Panc1 (cell line): ENCODE data around the gene PTGES3.

ENCODE experiments used
- POLR2AphosphoS5 ChIP-seq: IDR thresholded peaks from 2 replicates; pipeline ENCODE4 v1.6.1; 2012; ENCODE audit warnings: mild to moderate bottlenecking, low read depth, low read length, moderate library complexity
- TF ChIP-seq, protein P1 (sequence below): fragments of 450-650 bp; IDR thresholded peaks from 2 replicates; pipeline ENCODE4 v1.5.1; 2017; ENCODE audit warnings: mild to moderate bottlenecking
- TF ChIP-seq, protein P2 (sequence below), 2 experiments: IDR thresholded peaks; 2 replicates each; pipeline ENCODE4 v1.6.1; 2011 to 2012; ENCODE audit warnings: low read depth in 2 of 2, control low read depth in 1 of 2, low read length in 1 of 2, mild to moderate bottlenecking in 1 of 2, moderate library complexity in 1 of 2; ENCODE audit not compliant: insufficient read depth in 1 of 2

DNA sequence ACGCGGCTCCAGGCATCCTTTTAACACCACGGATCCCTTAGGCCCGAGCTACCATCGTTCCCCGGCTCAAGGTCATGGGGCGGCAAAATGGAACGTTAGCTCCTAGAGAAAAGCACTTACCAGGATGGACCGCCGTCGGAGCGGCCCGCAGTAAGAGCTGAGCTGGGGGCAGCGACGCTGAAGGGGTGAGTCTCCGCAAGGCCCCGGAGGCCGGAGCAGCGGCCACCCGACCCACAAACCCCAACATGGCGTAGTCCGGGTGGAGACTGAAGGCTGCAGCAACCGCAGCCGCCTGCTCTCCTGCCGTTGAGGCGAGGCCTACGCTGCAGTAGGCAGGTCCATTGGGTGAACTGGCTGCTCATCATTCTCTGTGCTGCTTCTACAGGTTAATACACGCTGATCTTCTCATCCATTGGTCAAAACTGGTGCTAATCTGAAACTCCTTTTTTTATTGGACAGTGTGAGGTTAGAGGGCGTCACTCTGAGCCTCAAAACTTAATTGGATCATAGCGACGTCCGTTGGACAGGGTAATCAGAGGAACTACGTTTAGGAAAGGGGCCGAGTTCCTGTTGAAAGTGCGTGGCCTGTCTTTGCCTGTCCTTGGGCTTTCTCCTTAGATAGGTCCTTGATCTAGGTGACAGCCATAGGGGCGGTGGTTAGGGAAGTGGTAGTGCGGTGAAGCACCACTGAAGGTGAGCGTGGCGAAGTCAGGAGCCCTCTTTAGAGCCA lies 42.2 kb downstream of the PTGES3 start, which contains the start of gene ATP5F1B:
- TF ChIP-seq, protein P1, sequence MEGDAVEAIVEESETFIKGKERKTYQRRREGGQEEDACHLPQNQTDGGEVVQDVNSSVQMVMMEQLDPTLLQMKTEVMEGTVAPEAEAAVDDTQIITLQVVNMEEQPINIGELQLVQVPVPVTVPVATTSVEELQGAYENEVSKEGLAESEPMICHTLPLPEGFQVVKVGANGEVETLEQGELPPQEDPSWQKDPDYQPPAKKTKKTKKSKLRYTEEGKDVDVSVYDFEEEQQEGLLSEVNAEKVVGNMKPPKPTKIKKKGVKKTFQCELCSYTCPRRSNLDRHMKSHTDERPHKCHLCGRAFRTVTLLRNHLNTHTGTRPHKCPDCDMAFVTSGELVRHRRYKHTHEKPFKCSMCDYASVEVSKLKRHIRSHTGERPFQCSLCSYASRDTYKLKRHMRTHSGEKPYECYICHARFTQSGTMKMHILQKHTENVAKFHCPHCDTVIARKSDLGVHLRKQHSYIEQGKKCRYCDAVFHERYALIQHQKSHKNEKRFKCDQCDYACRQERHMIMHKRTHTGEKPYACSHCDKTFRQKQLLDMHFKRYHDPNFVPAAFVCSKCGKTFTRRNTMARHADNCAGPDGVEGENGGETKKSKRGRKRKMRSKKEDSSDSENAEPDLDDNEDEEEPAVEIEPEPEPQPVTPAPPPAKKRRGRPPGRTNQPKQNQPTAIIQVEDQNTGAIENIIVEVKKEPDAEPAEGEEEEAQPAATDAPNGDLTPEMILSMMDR = no peak
- peak; percentile 99 for TF ChIP-seq POLR2AphosphoS5
- TF ChIP-seq, protein P2, sequence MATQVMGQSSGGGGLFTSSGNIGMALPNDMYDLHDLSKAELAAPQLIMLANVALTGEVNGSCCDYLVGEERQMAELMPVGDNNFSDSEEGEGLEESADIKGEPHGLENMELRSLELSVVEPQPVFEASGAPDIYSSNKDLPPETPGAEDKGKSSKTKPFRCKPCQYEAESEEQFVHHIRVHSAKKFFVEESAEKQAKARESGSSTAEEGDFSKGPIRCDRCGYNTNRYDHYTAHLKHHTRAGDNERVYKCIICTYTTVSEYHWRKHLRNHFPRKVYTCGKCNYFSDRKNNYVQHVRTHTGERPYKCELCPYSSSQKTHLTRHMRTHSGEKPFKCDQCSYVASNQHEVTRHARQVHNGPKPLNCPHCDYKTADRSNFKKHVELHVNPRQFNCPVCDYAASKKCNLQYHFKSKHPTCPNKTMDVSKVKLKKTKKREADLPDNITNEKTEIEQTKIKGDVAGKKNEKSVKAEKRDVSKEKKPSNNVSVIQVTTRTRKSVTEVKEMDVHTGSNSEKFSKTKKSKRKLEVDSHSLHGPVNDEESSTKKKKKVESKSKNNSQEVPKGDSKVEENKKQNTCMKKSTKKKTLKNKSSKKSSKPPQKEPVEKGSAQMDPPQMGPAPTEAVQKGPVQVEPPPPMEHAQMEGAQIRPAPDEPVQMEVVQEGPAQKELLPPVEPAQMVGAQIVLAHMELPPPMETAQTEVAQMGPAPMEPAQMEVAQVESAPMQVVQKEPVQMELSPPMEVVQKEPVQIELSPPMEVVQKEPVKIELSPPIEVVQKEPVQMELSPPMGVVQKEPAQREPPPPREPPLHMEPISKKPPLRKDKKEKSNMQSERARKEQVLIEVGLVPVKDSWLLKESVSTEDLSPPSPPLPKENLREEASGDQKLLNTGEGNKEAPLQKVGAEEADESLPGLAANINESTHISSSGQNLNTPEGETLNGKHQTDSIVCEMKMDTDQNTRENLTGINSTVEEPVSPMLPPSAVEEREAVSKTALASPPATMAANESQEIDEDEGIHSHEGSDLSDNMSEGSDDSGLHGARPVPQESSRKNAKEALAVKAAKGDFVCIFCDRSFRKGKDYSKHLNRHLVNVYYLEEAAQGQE (IDR thresholded peaks at IDR 0.05; ENCODE audit: insufficient read depth in 1 of 2, low read depth in 2 of 2, low read length in 1 of 2) = peak in 1 of 2 experiments; percentile 56; a peak in 1 of 4 replicates
